ENCODE results near the gene LSP1. TPM values are rescaled to one million over a fixed set of nuclear protein-coding genes. Genes with fewer than 3 reads are reported as not detected.

LSP1 gene
- total RNA-seq, 1 donor from 2014 or later = 29.5 TPM

DNA sequence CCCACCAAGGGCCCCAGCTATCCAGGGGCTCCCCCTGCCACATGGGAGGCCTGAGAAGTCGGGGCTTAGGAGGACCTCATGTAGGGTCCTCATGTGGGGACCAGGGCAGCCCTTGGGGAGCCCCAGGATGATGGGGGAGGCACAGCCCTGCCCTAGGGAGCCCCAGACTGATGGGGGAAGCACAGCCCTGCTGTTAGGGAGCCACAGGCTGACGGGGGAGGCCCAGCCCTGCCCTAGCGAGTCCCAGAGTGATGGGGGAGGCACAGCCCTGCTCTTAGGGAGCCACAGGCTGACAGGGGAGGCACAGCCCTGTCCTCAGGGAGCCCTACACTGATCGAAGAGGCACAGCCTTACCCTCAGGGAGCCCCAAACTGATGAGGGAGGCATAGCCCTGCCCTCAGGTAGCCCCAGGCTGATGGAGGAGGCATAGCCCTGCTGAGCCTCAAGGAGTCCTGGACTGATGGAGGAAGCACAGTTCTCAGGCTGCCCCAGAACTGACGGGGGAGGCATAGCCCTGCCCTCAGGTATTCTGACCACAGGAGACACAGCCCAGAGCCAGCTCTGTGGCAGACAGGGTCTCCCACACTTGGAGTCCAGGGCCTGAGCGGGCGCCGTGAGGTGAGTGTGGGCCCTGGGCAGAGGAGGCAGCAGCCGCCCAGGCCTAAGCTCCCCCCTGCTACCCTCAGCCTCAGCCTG lies 28.0 kb downstream of the LSP1 start:
- DNase-seq (ENCODE audit: extremely low spot score, unreplicated experiment) = no peak
- no peaks in the 10 kb centered on the region for H3K9me3 Mint-ChIP-seq (ENCODE audit: unreplicated experiment)
- no peak overlapping the region for H3K4me3 Mint-ChIP-seq (ENCODE audit: unreplicated experiment)

DNA sequence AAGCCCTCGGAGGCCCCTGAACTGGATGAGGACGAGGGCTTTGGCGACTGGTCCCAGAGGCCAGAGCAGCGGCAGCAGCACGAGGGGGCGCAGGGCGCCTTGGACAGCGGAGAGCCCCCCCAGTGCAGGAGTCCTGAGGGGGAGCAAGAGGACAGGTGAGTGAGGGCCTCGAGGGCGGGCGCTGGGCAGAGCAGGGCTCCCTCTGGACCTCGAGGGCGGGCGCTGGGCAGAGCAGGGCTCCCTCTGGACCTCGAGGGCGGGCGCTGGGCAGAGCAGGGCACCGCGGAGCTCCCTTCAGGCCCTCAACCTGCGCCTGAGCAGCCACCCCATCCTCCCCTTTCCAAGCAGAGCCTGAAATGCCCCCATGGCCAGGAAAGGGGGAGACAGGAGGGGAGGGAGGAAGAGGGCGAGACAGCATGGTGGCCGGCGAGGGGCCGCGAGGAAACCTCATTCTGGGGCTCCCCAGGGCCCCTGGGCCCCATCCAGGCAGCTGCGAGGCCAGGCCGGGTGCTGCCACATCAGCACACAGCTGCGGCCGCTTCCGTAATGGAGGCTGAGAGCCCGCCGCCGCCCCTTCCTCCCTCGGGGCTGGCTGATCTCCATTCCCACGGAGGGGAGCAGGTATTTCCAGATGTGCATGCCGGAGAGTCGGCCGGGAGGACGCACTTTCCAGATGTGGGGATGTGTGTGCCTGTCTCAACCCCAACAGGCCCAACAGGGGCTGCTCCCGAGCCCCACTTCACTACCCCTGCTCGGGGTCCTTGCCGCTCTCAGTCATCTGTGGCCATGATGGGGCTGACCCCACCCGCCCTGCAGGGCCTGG lies 28.8 kb downstream of the LSP1 start:
- Mint-ChIP-seq H3K36me3 (ENCODE audit: unreplicated experiment) (no peaks in the 10 kb centered on the region), H3K27me3 (ENCODE audit: unreplicated experiment) (no peaks in the 10 kb centered on the region), H3K9me3 (ENCODE audit: unreplicated experiment) (no peaks in the 10 kb centered on the region), H3K27ac (ENCODE audit: unreplicated experiment) (no peak overlapping the region), H3K4me1 (ENCODE audit: unreplicated experiment) (peaks cover 22% of the 10 kb centered on the region), H3K4me3 (ENCODE audit: unreplicated experiment) (no peak overlapping the region)
- no peak for DNase-seq (ENCODE audit: extremely low spot score, unreplicated experiment)
- TF ChIP-seq, protein P1, sequence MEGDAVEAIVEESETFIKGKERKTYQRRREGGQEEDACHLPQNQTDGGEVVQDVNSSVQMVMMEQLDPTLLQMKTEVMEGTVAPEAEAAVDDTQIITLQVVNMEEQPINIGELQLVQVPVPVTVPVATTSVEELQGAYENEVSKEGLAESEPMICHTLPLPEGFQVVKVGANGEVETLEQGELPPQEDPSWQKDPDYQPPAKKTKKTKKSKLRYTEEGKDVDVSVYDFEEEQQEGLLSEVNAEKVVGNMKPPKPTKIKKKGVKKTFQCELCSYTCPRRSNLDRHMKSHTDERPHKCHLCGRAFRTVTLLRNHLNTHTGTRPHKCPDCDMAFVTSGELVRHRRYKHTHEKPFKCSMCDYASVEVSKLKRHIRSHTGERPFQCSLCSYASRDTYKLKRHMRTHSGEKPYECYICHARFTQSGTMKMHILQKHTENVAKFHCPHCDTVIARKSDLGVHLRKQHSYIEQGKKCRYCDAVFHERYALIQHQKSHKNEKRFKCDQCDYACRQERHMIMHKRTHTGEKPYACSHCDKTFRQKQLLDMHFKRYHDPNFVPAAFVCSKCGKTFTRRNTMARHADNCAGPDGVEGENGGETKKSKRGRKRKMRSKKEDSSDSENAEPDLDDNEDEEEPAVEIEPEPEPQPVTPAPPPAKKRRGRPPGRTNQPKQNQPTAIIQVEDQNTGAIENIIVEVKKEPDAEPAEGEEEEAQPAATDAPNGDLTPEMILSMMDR (IDR thresholded peaks at IDR 0.05) = no peak

More for the DNA sequence above, 28.0 kb downstream of the LSP1 start:
- TF ChIP-seq, protein P1 (IDR thresholded peaks at IDR 0.05) = no peak
- Mint-ChIP-seq H3K4me1 (ENCODE audit: unreplicated experiment) (peaks cover 29% of the 10 kb centered on the region), H3K27ac (ENCODE audit: unreplicated experiment) (peak overlapping the region; percentile 95), H3K36me3 (ENCODE audit: unreplicated experiment) (no peaks in the 10 kb centered on the region), H3K27me3 (ENCODE audit: unreplicated experiment) (no peaks in the 10 kb centered on the region)

DNA sequence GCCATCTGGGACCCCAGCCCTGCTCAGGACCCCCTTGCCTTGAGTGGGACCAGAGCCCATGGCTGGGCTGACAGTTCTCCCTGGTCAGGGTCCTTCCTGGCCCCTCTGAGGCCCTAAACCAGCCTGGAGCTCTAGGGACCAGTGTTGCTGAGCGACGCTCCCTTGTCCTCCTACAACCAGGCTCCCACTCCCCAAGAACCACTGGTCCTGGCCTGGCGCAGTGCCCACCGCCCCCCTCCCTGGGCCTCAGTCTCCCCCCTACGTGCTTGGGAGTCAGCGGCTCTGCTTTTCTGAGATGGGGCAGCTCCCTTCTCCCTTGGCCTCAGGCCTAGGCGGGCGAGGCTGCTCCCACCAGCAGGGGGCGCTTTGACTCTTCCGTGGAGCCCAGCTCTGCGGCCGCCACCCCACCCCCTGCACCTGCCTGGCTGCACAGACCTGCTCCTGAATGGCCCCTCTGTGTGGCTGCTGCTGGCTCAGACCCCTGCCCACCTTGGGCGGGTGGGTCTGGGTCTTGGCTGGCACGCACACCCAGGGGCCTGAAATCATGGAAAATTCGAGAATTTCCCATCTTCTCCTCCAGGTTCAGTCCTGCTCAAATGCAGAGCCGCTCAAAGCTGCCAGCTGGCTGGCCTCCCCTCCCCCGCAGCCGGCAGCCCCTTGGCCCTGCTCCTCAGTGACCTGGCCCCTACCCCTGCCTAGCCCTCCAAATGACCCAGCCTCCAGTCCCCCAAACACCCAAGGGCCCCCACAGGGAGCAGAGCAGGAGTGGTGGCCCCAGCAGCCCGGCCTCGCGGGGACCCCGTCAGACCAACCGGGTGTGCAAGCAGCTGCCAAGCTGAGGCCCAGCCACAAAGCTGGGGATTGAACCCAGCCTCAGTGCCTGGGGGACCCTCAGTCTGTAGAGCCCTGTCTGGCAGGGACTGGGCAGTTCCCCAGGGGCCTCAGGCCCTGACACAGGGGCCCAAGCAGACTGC lies 29.7 kb downstream of the LSP1 start:
- H3K36me3 Mint-ChIP-seq (ENCODE audit: unreplicated experiment) = peaks cover under 1% of the 10 kb centered on the region
- TF ChIP-seq, protein P1 (IDR thresholded peaks at IDR 0.05) = peak; percentile 91
- no peak overlapping the region for H3K27ac Mint-ChIP-seq (ENCODE audit: unreplicated experiment)
- H3K4me1 Mint-ChIP-seq (ENCODE audit: unreplicated experiment) = peaks cover 14% of the 10 kb centered on the region
- peak; percentile 92 for DNase-seq (ENCODE audit: extremely low spot score, unreplicated experiment)
- no peaks in the 10 kb centered on the region for H3K9me3 Mint-ChIP-seq (ENCODE audit: unreplicated experiment)
- H3K27me3 Mint-ChIP-seq (ENCODE audit: unreplicated experiment) = no peaks in the 10 kb centered on the region
- no peak overlapping the region for H3K4me3 Mint-ChIP-seq (ENCODE audit: unreplicated experiment)

DNA sequence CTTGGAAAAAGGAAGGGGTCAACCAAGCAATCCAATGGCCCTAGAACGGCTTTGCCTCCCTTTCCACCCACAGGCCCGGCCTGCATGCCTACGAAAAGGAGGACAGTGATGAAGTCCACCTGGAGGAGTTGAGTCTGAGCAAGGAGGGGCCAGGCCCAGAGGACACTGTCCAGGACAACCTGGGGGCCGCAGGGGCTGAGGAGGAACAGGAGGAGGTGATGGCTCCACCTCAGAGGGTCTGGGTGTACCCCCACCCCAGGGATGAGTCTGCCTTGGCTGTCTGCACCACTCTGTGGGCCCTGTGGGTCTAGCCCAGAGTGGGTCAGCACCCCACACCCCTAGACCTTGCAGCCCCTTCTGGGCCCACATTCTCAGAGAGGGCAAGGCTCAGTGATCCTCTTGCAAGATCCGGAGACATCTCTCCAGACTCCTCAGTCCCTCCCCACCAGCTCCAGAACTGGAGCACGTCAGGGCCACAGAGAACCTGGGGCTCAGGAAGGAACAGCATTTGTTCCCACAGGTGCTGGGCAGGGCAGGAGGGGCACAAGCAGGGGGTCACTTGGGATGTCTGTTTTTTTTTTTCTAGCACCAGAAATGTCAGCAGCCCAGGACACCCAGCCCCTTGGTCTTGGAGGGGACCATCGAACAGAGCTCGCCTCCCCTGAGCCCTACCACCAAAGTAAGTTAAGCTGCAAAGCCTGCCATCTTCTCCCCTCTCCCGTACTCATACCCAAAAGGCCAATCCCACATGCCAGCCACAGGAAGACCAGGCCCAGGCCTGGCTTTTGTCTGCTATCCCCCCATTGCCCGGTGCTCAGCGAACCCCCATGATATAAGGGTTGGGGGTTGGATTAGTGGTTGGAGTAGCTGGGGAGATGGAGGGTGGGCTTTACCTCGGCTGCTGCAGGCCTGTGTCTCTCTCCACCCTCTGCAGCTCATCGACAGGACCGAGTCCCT lies 30.7 kb downstream of the LSP1 start:
- Mint-ChIP-seq H3K36me3 (ENCODE audit: unreplicated experiment) (peaks cover 5% of the 10 kb centered on the region), H3K4me1 (ENCODE audit: unreplicated experiment) (peaks cover 11% of the 10 kb centered on the region), H3K27me3 (ENCODE audit: unreplicated experiment) (no peaks in the 10 kb centered on the region), H3K9me3 (ENCODE audit: unreplicated experiment) (no peaks in the 10 kb centered on the region), H3K4me3 (ENCODE audit: unreplicated experiment) (no peak overlapping the region), H3K27ac (ENCODE audit: unreplicated experiment) (no peak overlapping the region)
- TF ChIP-seq, protein P1 (IDR thresholded peaks at IDR 0.05) = no peak
- no peak for DNase-seq (ENCODE audit: extremely low spot score, unreplicated experiment)
